VCaP (cell line): ENCODE measurements around the gene TOM1L2.

Experiments
- H3K27ac ChIP-seq: fragments of 450-650 bp; 2 replicates; pipeline ENCODE4 v1.5.1; 2017
- TF ChIP-seq, protein P1 (sequence below): fragments of 450-650 bp; conservative IDR thresholded peaks from 2 replicates; pipeline ENCODE4 v1.5.1; 2017; ENCODE audit warnings: mild to moderate bottlenecking, moderate library complexity

Gene TOM1L2

DNA sequence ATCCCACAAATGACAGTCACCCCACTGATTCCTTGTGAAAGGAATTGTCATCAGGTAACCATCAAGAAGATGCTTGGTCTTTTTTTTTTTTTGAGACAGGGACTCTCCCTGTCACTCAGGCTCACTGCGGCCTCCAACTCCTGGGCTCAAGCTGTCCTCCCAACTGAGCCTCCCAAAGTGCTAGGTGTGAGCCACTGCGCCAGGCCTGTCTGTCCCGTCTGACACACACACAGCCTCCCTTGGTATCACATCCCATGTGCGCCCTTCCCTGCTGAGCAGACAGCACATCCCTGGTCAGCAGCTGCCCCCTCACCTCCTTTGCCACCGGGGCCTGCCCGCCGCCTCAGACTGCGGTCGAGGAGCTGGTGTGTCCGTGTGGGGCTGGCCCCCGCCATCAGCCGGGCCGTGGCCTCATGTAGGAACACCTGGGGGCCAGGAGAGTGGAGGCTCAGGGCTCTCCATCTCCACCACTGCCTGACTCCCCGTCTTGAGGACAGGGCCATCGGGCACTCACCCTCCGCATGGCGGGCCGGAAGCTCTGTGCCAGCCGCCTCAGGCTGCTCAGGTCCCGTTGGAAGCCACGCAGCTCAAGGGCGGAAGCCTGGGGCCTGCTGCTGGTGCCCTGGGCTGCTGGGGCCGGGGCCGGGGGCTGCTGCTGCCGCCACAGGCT, 159.0 kb downstream of the TOM1L2 start:
- peak overlapping the region; percentile 58; the same call in 1 of the 2 replicates for H3K27ac ChIP-seq
- TF ChIP-seq, protein P1, sequence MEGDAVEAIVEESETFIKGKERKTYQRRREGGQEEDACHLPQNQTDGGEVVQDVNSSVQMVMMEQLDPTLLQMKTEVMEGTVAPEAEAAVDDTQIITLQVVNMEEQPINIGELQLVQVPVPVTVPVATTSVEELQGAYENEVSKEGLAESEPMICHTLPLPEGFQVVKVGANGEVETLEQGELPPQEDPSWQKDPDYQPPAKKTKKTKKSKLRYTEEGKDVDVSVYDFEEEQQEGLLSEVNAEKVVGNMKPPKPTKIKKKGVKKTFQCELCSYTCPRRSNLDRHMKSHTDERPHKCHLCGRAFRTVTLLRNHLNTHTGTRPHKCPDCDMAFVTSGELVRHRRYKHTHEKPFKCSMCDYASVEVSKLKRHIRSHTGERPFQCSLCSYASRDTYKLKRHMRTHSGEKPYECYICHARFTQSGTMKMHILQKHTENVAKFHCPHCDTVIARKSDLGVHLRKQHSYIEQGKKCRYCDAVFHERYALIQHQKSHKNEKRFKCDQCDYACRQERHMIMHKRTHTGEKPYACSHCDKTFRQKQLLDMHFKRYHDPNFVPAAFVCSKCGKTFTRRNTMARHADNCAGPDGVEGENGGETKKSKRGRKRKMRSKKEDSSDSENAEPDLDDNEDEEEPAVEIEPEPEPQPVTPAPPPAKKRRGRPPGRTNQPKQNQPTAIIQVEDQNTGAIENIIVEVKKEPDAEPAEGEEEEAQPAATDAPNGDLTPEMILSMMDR: no peak

DNA sequence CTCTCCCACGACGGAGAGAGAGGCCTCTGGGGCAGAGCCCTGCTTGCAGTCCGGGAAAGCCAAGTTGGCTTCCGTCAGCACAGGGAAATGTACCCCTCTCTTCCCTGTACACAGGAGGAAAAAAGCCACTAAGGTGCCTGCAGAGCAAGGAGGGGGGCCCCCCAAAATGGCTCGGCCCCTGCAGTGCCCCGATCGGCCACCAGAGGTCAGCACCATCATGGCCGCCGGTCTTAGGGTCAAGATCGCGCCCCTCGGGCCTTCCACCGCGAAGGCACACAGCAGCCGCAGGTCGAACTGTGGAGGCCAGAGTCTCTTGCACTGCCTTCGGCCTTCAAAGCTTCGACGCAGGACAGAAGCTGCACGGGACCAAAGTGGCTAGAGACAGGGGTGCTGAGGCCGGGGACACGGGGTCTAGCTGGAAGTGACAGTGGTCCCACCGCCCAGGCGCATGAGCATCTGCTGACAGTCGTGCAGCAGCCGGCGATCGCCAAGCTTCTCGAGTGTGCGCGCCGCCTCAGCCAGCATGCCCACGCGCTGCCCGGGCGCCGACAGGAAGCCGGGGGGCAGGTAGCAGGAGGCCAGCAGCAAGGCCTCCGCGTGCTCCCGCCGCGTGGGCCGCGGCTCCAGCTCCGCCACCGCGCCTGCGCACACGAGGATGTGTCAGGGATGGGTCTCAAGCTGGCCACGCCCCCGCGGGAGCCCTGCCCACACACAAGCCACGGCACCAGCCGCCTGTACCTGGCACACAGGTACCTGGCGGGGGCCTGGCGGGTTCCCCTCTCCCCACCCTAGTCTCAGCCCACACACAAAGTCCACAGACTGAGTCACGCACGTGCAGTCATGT, 159.8 kb downstream of the TOM1L2 start:
- peak overlapping the region; percentile 58 for H3K27ac ChIP-seq
- TF ChIP-seq, protein P1: peak; percentile 95

DNA sequence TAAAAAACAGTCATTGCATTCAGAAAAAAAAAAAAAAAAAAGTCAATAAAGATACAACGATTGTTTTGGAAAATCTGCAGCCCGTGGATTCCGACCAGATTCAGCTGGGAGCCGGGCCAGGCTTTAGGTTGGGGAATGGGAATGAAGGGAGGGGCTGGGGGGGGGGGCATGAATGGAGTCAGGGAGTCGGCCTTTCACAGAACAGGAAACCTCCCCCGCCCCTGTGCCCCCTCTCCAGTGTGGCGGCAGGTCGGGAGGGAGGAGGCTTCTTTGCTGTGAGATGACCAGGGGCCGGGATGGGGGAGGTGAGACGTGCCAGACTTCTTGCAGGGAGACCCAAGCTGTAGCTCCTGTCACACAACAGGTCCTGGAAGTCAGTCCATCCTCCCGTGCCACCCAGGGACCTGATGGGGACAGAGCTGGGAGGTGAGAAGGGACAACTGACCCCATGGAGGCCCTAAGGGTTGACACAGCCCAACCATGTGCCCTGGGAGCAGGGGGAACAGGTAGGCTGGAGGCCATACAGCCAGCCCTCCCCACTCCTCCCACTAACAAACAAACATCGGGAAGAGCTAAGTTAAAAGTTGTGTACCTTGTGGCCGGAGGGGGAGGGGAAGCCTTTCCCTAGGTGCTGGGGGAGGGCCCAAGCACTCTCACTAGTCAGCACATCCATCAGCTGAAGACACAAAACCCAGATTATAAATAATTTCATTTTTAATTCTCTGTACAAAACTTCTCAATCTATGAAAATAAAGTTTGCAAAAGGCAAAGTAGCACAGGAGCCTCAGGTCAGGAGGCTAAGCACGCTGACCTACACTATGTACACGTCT, 160.6 kb downstream of the TOM1L2 start:
- H3K27ac ChIP-seq: peak overlapping the region; percentile 58

DNA sequence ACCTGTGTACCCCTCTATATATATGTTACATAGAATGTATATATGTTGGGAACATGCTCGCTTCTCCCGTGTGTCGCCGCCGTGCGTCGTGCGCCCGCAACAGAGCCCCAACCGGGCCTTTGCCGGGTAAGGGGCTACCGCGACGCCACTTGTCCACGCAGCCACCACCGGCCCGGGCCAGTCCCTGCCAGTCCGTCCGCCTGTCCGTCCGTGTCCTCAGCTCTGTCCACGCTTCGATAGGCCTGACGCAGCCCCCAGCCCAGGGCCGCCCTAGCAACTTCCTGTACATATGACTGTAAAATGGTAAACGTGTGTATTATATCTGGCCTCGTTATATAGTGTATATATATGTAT, 161.3 kb downstream of the TOM1L2 start:
- TF ChIP-seq, protein P1: no peak
- H3K27ac ChIP-seq: peak overlapping the region; percentile 58

More for the DNA sequence above, 160.6 kb downstream of the TOM1L2 start:
- TF ChIP-seq, protein P1: no peak

DNA sequence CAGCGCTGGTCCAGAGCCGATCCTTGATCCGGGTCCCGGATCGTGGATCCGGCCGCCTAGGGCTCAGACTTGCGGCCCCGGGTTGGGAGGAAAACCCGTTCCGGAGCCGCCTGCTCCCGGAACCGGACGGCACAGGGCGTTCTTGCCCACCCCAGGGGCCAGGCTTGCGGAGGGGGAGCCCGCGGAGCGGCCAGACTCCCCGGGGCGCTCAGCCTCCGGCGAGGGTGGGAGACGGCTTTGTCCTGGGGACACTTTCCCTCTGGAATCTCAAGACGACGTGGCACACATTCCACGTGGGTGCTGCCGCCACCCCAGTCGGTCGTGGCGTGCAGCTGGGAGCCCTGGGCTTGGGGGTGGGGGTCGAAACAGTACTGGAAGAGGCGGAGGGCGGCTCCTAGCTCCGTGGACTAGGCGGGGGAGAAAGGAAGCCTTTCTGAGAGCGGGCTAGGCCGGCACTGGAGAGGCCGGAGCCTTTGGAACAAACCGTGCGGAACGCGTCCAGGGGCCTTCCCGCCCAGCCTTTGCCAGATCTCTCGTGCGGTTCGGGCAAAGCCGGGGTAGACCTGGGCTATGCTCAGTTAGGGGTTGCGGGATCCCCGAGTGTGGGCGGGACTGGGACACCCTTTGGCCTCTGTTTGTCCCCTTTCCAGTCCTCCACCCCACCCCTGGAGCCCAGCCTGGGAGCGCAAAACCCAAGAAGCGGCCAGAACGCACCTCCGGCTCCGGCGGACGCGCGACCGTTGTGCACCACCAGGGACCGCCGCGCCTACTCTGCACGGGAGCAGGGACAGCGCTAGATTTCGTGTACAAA, 161.9 kb downstream of the TOM1L2 start:
- TF ChIP-seq, protein P1: no peak
- peak overlapping the region; percentile 58 for H3K27ac ChIP-seq

DNA sequence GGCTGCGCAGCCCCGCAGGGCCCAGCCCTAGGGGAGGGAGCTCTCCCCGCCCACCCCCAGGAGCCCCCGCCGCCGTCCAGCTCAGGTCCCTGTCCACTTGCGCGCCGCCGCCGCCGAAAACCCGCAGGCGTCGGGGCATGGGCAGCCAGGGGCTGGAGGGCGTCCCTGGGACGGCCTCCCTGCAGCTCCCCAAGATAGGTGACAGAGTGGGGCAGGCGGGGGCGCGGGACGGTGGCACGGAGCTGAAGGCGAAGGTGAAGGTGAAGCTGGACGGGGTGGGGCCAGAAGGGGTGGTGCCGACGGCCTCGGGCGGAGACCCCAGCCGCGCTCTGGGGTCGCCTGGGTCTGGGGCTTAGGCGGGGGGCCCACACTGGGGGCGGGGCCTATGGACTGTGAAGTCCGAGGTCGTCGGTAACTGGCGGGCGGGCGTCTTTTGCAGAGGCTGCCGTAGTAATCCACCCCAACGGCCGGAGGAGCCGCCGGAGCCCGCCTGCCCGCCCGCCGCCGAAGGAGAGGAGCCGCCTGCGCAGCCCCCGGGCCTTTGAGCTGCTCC, 162.6 kb downstream of the TOM1L2 start:
- H3K27ac ChIP-seq: peak overlapping the region; percentile 58
- TF ChIP-seq, protein P1: no peak
